Astrocyte of the cerebellum (primary cell): ENCODE data around the gene BDH1.
"Not testable (repeated sequence)": the region's sequence is repeated elsewhere in the genome, so short reads cannot be mapped to it uniquely, and the experiment has no call there.

Experiments
- DNase-seq: peaks from one replicate; pipeline ENCODE4 v3.0.0-alpha.2; 2011; ENCODE audit warnings: low read depth
- H3K4me3 ChIP-seq: 2 replicates; pipeline ENCODE4 v1.5.1; 2011; ENCODE audit warnings: mild to moderate bottlenecking, low read depth, low read length, moderate library complexity
- CTCF ChIP-seq: IDR thresholded peaks from 2 replicates; pipeline ENCODE4 v1.5.1; 2012; ENCODE audit warnings: low read length, low read depth, moderate library complexity, mild to moderate bottlenecking; ENCODE audit errors: missing control alignments
- in situ Hi-C: cut with HindIII; loops from 2 replicates; pipeline ENCODE4 v1.10.0; 2017; ENCODE audit warnings: low sequenced_read_pairs

Gene BDH1

GRCh38 chr3:197478746-197479668, 76.8 kb downstream of the BDH1 start:
- no peak for DNase-seq
- in situ Hi-C loops = no loop called here
- H3K4me3 ChIP-seq = no peak overlapping the region
- no peak for TF ChIP-seq CTCF

- in situ Hi-C loops, DNase-seq: not testable (repeated sequence)
Observed at GRCh38 chr3:197477816-197478215, 78.0 kb downstream of the BDH1 start.

GRCh38 chr3:197475997-197476525, 79.7 kb downstream of the BDH1 start:
- no peak overlapping the region for H3K4me3 ChIP-seq
- in situ Hi-C loops = no loop called here
- no peak for DNase-seq
- TF ChIP-seq CTCF = no peak

More at GRCh38 chr3:197477816-197478215, 78.0 kb downstream of the BDH1 start:
- not testable (repeated sequence) for H3K4me3 ChIP-seq

- in situ Hi-C loops = no loop called here
- no peak for TF ChIP-seq CTCF
- H3K4me3 ChIP-seq = no peak overlapping the region
- no peak for DNase-seq
Observed at GRCh38 chr3:197475514-197475913, 80.3 kb downstream of the BDH1 start.

- in situ Hi-C loops = no loop called here
- TF ChIP-seq CTCF = no peak
- no peak for DNase-seq
- H3K4me3 ChIP-seq = no peak overlapping the region
Observed at GRCh38 chr3:197472151-197472550, 83.6 kb downstream of the BDH1 start.

GRCh38 chr3:197471221-197472010, 84.4 kb downstream of the BDH1 start:
- DNase-seq = no peak
- no peak for TF ChIP-seq CTCF
- in situ Hi-C loops = no loop called here
- H3K4me3 ChIP-seq = no peak overlapping the region
